ENCODE results near the gene PTPRO.

- TF ChIP-seq, protein P1, sequence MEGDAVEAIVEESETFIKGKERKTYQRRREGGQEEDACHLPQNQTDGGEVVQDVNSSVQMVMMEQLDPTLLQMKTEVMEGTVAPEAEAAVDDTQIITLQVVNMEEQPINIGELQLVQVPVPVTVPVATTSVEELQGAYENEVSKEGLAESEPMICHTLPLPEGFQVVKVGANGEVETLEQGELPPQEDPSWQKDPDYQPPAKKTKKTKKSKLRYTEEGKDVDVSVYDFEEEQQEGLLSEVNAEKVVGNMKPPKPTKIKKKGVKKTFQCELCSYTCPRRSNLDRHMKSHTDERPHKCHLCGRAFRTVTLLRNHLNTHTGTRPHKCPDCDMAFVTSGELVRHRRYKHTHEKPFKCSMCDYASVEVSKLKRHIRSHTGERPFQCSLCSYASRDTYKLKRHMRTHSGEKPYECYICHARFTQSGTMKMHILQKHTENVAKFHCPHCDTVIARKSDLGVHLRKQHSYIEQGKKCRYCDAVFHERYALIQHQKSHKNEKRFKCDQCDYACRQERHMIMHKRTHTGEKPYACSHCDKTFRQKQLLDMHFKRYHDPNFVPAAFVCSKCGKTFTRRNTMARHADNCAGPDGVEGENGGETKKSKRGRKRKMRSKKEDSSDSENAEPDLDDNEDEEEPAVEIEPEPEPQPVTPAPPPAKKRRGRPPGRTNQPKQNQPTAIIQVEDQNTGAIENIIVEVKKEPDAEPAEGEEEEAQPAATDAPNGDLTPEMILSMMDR (IDR thresholded peaks at IDR 0.05) = no peak
- no peak for TF ChIP-seq POLR2AphosphoS5 (IDR thresholded peaks at IDR 0.05)
- no peak for TF ChIP-seq POLR2A (IDR thresholded peaks at IDR 0.05)
These were observed 3.5 kb upstream of the PTPRO start for GRCh38 chr12:15318841-15319240.
